ENCODE results near the gene SMYD4.
"Not testable (repeated sequence)": the region's sequence is repeated elsewhere in the genome, so short reads cannot be mapped to it uniquely, and the experiment has no call there.

GRCh38 chr17:1764705-1765104, 65.0 kb downstream of the SMYD4 start:
- not testable (repeated sequence) for TF ChIP-seq CTCF, POLR2A (IDR thresholded peaks at IDR 0.05)

Measured in prostate gland (tissue), 2 donors.